CD14-positive monocyte (primary cell): ENCODE data around the gene PLCG1. TPM values are rescaled to one million over a fixed set of nuclear protein-coding genes. Genes with fewer than 3 reads are reported as not detected.

Source experiments
- DNase-seq, 3 donors: peaks; one replicate each; pipeline ENCODE4 v3.0.0-alpha.2; 2011 to 2022
- H2AFZ ChIP-seq: 2 replicates; pipeline ENCODE4 v1.6.0; 2012; ENCODE audit warnings: mild to moderate bottlenecking, low read depth, low read length, inconsistent platforms; ENCODE audit not compliant: insufficient read depth, poor library complexity, severe bottlenecking
- H3K27ac ChIP-seq, 2 donors: 1 replicate in 1 of 2; 2 replicates in 1 of 2; pipeline ENCODE4 v1.5.1; 2012 to 2013; ENCODE audit warnings: low read length in 2 of 2, control low read depth in 1 of 2, inconsistent platforms in 1 of 2, low read depth in 1 of 2, mild to moderate bottlenecking in 1 of 2
- H3K27me3 ChIP-seq, 2 donors: one replicate each; pipeline versions ENCODE4 v1.6.0 to v1.6.1; 2011 to 2013; ENCODE audit warnings: low read length in 2 of 2; ENCODE audit not compliant: control insufficient read depth in 2 of 2, insufficient read depth in 2 of 2
- H3K36me3 ChIP-seq, 2 donors: replicated peaks in 1 of 2; 1 replicate in 1 of 2; 2 replicates in 1 of 2; pipeline versions ENCODE4 v1.5.1 to v1.6.1; 2012 to 2013; ENCODE audit warnings: low read length in 2 of 2, control low read depth in 1 of 2, inconsistent platforms in 1 of 2, mild to moderate bottlenecking in 1 of 2; ENCODE audit not compliant: insufficient read depth in 2 of 2, control insufficient read depth in 1 of 2
- H3K4me1 ChIP-seq, 2 donors: 1 replicate in 1 of 2; 2 replicates in 1 of 2; pipeline versions ENCODE4 v1.5.1 to v1.6.1; 2012 to 2013; ENCODE audit warnings: low read length in 2 of 2, control low read depth in 1 of 2, inconsistent platforms in 1 of 2, mild to moderate bottlenecking in 1 of 2, moderate library complexity in 1 of 2; ENCODE audit not compliant: insufficient read depth in 2 of 2, control insufficient read depth in 1 of 2
- H3K4me2 ChIP-seq: replicated peaks from 2 replicates; pipeline ENCODE3; 2012; ENCODE audit warnings: low read length, moderate library complexity, mild to moderate bottlenecking; ENCODE audit not compliant: poor library complexity, severe bottlenecking; ENCODE audit errors: extremely low read depth
- H3K4me3 ChIP-seq, 3 experiments: fragments of 200-600 bp in 1 of 3; sonication (generic) in 1 of 3; replicated peaks in 1 of 3; 1 replicate in 2 of 3; 2 replicates in 1 of 3; pipeline ENCODE4 v1.5.1; 2011 to 2013; ENCODE audit warnings: low read length in 3 of 3, mild to moderate bottlenecking in 3 of 3, control low read depth in 2 of 3, low read depth in 2 of 3, inconsistent platforms in 1 of 3, moderate library complexity in 1 of 3
- H3K79me2 ChIP-seq: 2 replicates; pipeline ENCODE4 v1.6.0; 2012; ENCODE audit warnings: mild to moderate bottlenecking, control low read depth, inconsistent platforms, low read length, moderate library complexity; ENCODE audit not compliant: insufficient read depth
- H3K9ac ChIP-seq: 2 replicates; pipeline ENCODE4 v1.6.0; 2017; ENCODE audit warnings: low read length, mild to moderate bottlenecking; ENCODE audit not compliant: insufficient read depth, poor library complexity, severe bottlenecking
- H3K9me3 ChIP-seq, 2 donors: replicated peaks in 1 of 2; 1 replicate in 1 of 2; 2 replicates in 1 of 2; pipeline versions ENCODE4 v1.5.1 to v1.6.1; 2012 to 2013; ENCODE audit warnings: low read length in 2 of 2, control low read depth in 1 of 2; ENCODE audit not compliant: control insufficient read depth in 1 of 2, insufficient read depth in 1 of 2
- H4K20me1 ChIP-seq: 2 replicates; pipeline ENCODE4 v1.6.0; 2012; ENCODE audit warnings: mild to moderate bottlenecking, low read length, control low read depth, moderate library complexity; ENCODE audit not compliant: insufficient read depth
- H3K27ac Mint-ChIP-seq, 7 donors: one replicate each; pipeline ENCODE4 v1.8.0; 2020; ENCODE audit warnings: mild to moderate bottlenecking in 7 of 7, mixed read lengths in 7 of 7, moderate library complexity in 6 of 7, inconsistent platforms in 2 of 7
- H3K27me3 Mint-ChIP-seq, 3 donors: one replicate each; pipeline ENCODE4 v1.8.0; 2021 to 2022; ENCODE audit warnings: low read depth in 3 of 3, mild to moderate bottlenecking in 3 of 3, mixed read lengths in 3 of 3, moderate library complexity in 3 of 3, inconsistent platforms in 1 of 3
- H3K36me3 Mint-ChIP-seq, 2 donors: one replicate each; pipeline ENCODE4 v1.8.0; 2020; ENCODE audit warnings: mixed read lengths in 2 of 2, inconsistent platforms in 1 of 2, mild to moderate bottlenecking in 1 of 2
- H3K4me1 Mint-ChIP-seq: one replicate; pipeline ENCODE4 v1.8.0; 2020; ENCODE audit warnings: mild to moderate bottlenecking, mixed read lengths
- H3K4me3 Mint-ChIP-seq, 2 donors: one replicate each; pipeline ENCODE4 v1.8.0; 2020; ENCODE audit warnings: mild to moderate bottlenecking in 2 of 2, mixed read lengths in 2 of 2, moderate library complexity in 1 of 2
- H3K9me3 Mint-ChIP-seq, 7 donors: one replicate each; pipeline ENCODE4 v1.8.0; 2020 to 2022; ENCODE audit warnings: mixed read lengths in 7 of 7, mild to moderate bottlenecking in 6 of 7, moderate library complexity in 6 of 7, inconsistent platforms in 2 of 7
- WGBS: methylation state at CpG from one replicate; pipeline ENCODE4 v1.1.5; 2013; ENCODE audit warnings: missing lambda C conversion rate; ENCODE audit not compliant: insufficient coverage; 5-methylcytosine and 5-hydroxymethylcytosine counted together
- intact Hi-C, 2 donors: fragments of 100-400 bp; cut with micrococcal nuclease; formaldehyde crosslinking; loops; one replicate each; pipeline versions ENCODE4 v1.15.0 to v1.15.1; 2023
- polyA plus RNA-seq, 3 donors: library from polyadenylated mRNA; depleted of rRNA in 1 of 3; unstranded in 2 of 3; stranded (reverse) in 1 of 3; fragments of 300-500 nt in 2 of 3; fragments of >200 nt in 1 of 3; fragmentation: Illumina TruSeq in 2 of 3; gene quantifications; 1 replicate in 2 of 3; 2 replicates in 1 of 3; pipeline ENCODE4 v1.2.3, GENCODE V29; 2012 to 2021
- TF ChIP-seq, protein P1 (sequence below): fragments of 200-600 bp; IDR thresholded peaks from one replicate; pipeline ENCODE4 v1.8.0; 2022; ENCODE audit warnings: antibody characterized with exemption, mild to moderate bottlenecking

PLCG1 gene
- polyA plus RNA-seq, 3 donors, result 0.33 to 3.8 (median 1.0) TPM

DNA sequence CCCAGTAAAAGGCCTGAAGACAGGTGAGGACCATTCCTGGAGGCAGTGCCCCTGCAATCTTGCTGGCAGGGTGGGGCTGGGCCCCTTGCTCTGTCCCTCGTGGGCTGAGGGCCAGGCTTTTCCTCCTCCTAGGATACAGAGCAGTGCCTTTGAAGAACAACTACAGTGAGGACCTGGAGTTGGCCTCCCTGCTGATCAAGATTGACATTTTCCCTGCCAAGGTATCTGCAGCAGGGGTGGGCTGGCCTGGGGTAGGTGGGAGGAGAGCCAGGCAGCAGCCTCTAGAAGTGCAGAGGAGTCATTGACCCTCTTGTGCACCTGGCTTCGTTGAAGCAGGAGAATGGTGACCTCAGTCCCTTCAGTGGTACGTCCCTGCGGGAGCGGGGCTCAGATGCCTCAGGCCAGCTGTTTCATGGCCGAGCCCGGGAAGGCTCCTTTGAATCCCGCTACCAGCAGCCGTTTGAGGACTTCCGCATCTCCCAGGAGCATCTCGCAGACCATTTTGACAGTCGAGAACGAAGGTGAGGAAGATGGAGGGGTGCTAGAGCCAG, 36.5 kb downstream of the PLCG1 start:
- Histone ChIP-seq H3K4me3 (no peak overlapping the region), H3K4me2 (no peak overlapping the region), H3K9me3 (no peaks in the 10 kb centered on the region), H3K27me3 (peaks cover 0 to 4% of the 10 kb centered on the region in 2 donors), H4K20me1 (no peaks in the 10 kb centered on the region), H3K9ac (no peak overlapping the region), H3K27ac (no peak overlapping the region), H2AFZ (no peak overlapping the region), H3K4me1 (no peaks in the 10 kb centered on the region), H3K36me3 (no peaks in the 10 kb centered on the region), H3K79me2 (no peaks in the 10 kb centered on the region)
- H3K27me3 Mint-ChIP-seq, result peaks cover 17 to 41% (median 18%) of the 10 kb centered on the region in 3 donors
- intact Hi-C loops, result loop anchor here (1.0 to 10.0 kb wide), 2 partner anchors 51 to 166 kb away; partner anchors contain the start of gene LPIN3 (in 2 of the 2)
- TF ChIP-seq, protein P1, sequence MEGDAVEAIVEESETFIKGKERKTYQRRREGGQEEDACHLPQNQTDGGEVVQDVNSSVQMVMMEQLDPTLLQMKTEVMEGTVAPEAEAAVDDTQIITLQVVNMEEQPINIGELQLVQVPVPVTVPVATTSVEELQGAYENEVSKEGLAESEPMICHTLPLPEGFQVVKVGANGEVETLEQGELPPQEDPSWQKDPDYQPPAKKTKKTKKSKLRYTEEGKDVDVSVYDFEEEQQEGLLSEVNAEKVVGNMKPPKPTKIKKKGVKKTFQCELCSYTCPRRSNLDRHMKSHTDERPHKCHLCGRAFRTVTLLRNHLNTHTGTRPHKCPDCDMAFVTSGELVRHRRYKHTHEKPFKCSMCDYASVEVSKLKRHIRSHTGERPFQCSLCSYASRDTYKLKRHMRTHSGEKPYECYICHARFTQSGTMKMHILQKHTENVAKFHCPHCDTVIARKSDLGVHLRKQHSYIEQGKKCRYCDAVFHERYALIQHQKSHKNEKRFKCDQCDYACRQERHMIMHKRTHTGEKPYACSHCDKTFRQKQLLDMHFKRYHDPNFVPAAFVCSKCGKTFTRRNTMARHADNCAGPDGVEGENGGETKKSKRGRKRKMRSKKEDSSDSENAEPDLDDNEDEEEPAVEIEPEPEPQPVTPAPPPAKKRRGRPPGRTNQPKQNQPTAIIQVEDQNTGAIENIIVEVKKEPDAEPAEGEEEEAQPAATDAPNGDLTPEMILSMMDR, result no peak
- no peak overlapping the region for H3K27ac Mint-ChIP-seq
- H3K4me3 Mint-ChIP-seq, result no peak overlapping the region
- no peaks in the 10 kb centered on the region for H3K4me1 Mint-ChIP-seq
- H3K36me3 Mint-ChIP-seq, result peaks cover 3 to 19% of the 10 kb centered on the region in 2 donors
- peaks cover 0 to 1% (median 0%) of the 10 kb centered on the region in 7 donors for H3K9me3 Mint-ChIP-seq
- WGBS, result 97% methylated on average over 13 of the region's 13 CpGs
- DNase-seq, result no peak

DNA sequence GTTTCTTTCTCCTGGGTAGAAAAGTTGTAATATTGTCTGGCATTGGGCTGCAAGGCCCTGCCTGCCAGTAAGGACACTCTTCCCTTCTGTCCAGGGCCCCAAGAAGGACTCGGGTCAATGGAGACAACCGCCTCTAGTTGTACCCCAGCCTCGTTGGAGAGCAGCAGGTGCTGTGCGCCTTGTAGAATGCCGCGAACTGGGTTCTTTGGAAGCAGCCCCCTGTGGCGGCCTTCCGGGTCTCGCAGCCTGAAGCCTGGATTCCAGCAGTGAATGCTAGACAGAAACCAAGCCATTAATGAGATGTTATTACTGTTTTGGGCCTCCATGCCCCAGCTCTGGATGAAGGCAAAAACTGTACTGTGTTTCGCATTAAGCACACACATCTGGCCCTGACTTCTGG, 37.0 kb downstream of the PLCG1 start:
- H3K9ac ChIP-seq, result no peak overlapping the region
- peaks cover 15 to 39% (median 16%) of the 10 kb centered on the region in 3 donors for H3K27me3 Mint-ChIP-seq
- no peak overlapping the region for H2AFZ ChIP-seq
- no peaks in the 10 kb centered on the region for H3K36me3 ChIP-seq
- H3K27ac Mint-ChIP-seq, result no peak overlapping the region
- no peaks in the 10 kb centered on the region for H3K79me2 ChIP-seq
- TF ChIP-seq, protein P1, result no peak
- H4K20me1 ChIP-seq, result no peaks in the 10 kb centered on the region
- H3K4me1 Mint-ChIP-seq, result no peaks in the 10 kb centered on the region
- no peak overlapping the region for H3K4me2 ChIP-seq
- intact Hi-C loops, result loop anchor here in 1 of 2 donors (10.0 kb wide), 1 partner anchor 50 kb away; no protein-coding TSS in a partner anchor
- no peaks in the 10 kb centered on the region for H3K9me3 ChIP-seq
- no peaks in the 10 kb centered on the region for H3K4me1 ChIP-seq
- DNase-seq, result no peak
- WGBS, result 98% methylated on average over 9 of the region's 10 CpGs
- H3K27ac ChIP-seq, result no peak overlapping the region
- no peak overlapping the region for H3K4me3 Mint-ChIP-seq
- peaks cover 0 to 1% (median 0%) of the 10 kb centered on the region in 7 donors for H3K9me3 Mint-ChIP-seq
- H3K4me3 ChIP-seq, result no peak overlapping the region
- H3K36me3 Mint-ChIP-seq, result peaks cover 3 to 22% of the 10 kb centered on the region in 2 donors
- H3K27me3 ChIP-seq, result peaks cover 0 to 4% of the 10 kb centered on the region in 2 donors
